ENCODE measurements around the gene BLM.
"Not testable (repeated sequence)": the region's sequence is repeated elsewhere in the genome, so short reads cannot be mapped to it uniquely, and the experiment has no call there.

Gene BLM

GRCh38 chr15:90740545-90740944, 23.4 kb downstream of the BLM start:
- not testable (repeated sequence) for DNase-seq

- no peak for DNase-seq
These were observed 24.9 kb downstream of the BLM start for GRCh38 chr15:90742087-90742486.

- DNase-seq = no peak
These were observed 26.3 kb downstream of the BLM start for GRCh38 chr15:90743407-90743806.

DNA sequence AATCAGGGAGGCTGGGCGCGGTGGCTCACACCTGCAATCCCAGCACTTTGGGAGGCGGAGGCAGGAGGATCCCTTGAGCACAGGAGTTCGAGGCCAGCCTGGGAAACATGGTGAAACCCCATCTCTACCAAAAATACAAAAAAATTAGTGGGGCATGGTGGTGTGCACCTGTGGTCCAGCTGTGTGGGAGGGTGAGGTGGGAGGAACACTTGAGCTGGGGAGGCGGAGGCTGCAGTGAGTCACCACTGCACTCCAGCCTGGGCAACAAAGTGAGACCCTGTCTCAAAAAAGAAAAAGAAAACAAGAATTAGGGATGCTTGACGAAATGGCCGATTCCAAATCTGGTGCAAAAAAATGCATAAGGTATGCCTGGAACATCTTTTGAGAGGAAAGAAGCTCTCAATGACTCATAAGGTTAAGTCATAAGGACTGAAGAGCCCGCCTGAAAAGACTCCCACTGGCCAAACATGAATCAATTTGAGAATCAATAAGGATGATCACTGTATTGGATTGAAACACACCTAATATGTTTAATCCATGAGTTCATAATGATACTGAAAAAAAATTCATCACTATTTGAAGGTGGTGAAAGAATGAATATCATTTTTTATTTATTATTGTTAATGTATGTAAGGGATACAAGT, 27.7 kb downstream of the BLM start:
- DNase-seq = no peak

DNA sequence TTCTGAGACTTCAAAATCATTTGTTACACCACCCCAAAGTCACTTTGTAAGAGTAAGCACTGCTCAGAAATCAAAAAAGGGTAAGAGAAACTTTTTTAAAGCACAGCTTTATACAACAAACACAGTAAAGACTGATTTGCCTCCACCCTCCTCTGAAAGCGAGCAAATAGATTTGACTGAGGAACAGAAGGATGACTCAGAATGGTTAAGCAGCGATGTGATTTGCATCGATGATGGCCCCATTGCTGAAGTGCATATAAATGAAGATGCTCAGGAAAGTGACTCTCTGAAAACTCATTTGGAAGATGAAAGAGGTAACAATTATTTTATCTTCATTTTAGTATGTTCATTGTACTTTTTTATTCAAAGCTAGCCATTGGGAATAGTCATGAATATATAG, 32.6 kb downstream of the BLM start:
- DNase-seq = no peak

GRCh38 chr15:90750186-90750585, 33.0 kb downstream of the BLM start:
- DNase-seq = no peak

DNA sequence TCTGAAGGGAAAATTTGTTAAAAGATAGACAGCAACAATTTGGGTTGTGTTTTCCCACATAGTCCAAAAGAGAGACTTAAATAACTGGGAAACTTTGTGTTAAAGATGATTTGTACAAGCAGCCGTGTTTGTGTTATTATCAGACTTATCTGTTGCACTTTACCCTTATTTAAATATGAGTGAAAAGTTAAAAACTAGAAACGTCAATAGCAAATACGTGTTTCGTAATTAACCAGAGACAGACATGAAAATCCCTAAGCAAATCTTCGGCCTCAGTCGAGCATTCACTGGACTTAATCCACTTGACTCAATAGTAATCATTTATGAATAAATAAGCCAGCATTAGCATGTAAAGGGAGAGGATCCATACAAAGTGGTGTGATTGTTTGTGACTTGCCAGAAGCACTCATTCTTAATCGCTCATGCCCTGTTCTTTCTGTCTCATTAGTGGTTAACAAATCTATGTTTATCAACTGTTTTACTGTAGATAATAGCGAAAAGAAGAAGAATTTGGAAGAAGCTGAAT, 34.2 kb downstream of the BLM start:
- no peak for DNase-seq

DNA sequence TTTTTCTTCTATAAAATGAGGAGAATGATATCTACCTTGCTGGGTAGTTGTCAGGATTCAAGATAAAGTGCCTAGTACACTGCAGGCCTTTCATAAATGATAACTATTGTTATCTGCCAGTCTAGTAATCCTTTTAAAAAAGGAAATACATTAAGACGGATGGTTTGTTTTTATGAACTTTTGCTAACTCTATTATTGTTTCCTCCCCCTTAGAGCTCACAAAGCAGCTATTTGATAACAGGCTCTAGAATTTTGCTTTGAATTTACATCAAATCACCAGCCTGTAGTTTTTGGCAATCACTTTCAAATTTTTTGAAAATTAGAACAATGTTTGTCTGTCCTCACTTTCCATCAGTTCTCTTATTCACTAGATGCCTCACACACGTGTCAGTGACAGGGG, 39.8 kb downstream of the BLM start:
- no peak for DNase-seq

DNA sequence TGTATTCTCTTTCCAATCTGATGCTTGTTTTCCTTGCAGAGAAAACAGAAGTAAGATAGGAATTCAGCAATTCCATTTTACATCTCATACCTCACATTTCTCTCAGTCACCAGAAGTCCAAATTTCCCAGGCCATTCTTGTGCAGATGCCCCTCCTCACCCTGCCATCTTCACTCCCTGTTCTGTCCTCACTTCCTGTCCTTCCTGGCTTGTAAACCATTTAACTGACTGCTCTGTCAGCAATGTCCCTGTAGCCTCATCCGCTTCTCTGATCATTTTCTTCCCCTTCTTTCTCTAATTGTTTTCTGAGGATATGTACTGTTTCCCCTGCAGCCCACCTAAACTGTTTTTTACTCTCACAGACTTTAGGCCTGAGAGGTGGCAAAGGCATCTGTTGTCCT, 40.3 kb downstream of the BLM start:
- no peak for DNase-seq

DNA sequence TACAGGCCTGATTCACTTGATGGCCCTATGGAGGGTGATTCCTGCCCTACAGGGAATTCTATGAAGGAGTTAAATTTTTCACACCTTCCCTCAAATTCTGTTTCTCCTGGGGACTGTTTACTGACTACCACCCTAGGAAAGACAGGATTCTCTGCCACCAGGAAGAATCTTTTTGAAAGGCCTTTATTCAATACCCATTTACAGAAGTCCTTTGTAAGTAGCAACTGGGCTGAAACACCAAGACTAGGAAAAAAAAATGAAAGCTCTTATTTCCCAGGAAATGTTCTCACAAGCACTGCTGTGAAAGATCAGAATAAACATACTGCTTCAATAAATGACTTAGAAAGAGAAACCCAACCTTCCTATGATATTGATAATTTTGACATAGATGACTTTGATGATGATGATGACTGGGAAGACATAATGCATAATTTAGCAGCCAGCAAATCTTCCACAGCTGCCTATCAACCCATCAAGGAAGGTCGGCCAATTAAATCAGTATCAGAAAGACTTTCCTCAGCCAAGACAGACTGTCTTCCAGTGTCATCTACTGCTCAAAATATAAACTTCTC, 43.6 kb downstream of the BLM start:
- no peak for DNase-seq

- no peak for DNase-seq
These were observed 44.5 kb downstream of the BLM start for GRCh38 chr15:90761629-90762028.

DNA sequence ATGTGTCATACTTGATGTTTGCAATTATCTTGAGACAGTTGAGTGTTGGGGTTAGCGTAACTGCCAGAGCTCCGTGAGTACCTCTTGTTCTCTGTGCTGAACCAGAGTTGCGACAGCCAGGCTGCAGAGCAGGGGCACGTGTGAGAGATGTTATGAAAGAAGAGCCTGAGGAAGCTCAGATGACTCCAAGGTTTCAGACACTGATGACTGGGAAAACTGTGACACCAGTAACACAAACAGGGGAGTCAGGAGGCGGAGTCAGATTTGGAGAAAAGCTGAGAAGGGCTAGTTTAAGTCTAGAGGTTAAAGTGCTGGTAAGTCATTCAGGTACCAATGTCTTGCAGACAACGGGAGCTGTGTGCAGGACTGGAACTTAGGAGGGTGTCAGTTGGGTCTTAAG, 45.0 kb downstream of the BLM start:
- no peak for DNase-seq

GRCh38 chr15:90763366-90764099, 46.4 kb downstream of the BLM start:
- DNase-seq = no peak

DNA sequence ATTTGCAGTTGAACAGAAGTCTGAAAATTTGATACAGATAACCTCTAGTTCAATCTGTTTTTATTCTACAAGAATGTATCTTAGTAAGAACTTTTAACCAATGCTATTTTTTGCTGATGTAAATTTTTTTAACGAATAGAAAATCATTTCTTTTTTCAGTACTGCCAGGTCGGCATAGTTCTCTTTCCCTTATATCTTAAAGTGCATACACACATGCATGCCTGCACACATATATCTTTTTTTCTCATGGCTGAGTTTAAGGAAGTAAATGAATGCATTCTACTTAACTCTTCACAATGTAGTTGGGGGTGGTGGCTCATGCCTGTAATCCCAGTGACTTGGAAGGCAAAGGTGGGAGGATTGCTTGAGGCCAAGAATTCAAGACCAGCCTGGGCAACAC, 48.4 kb downstream of the BLM start:
- DNase-seq = no peak

DNA sequence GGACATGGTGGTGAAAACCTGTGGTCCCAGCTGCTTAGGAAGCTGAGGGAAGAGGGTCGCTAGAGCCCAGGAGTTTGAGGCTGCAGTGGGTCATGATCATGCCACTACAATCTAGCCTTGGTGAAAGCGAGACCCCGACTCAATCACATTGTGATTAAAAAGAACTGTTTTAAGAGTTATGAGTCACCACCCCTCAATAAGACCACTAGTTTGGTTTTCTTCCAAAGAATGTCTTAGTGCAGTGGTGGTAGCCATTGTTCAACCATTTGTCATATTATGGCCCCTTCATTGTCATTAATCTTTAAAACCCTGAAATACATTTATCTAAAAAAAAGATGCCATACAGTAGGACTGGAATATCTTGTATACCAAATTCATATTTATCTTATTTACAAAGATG, 48.8 kb downstream of the BLM start:
- no peak for DNase-seq

GRCh38 chr15:90769375-90769774, 52.2 kb downstream of the BLM start:
- no peak for DNase-seq

GRCh38 chr15:90773485-90773884, 56.3 kb downstream of the BLM start:
- DNase-seq = no peak

DNA sequence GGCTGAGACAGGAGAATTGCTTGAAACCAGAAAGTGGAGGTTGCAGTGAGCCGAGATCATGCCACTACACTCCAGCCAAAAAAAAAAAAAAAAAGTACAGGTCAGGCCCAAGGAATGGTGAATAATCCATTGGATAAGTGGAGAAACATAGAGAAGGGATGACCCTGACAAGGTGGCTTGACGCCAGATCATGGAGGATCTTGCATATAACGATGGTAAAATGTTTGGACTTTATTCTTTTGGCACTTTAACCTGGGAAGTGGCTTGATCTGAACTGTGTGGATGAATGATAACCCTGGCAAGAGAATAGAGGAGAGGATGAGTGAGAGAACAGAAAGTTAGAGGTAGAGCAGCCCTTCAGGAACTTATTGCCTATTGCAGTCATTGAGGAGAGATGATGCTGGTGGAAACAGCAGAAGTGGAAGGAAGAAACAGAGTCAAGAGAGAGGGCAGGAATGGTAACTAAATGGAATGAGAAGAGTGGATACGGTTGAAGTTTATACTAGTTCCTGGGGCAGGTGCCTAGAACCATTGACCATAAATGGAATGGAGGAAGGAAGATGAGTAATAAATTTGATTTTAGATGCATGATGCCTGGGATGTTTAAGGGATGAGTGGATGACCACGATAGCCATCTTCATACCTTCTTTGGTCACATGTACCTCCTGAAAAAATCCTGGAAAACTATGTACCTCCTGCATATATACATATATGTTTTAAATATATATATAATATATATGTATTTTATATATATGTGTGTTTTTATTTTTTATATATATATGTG, 57.8 kb downstream of the BLM start:
- no peak for DNase-seq

DNA sequence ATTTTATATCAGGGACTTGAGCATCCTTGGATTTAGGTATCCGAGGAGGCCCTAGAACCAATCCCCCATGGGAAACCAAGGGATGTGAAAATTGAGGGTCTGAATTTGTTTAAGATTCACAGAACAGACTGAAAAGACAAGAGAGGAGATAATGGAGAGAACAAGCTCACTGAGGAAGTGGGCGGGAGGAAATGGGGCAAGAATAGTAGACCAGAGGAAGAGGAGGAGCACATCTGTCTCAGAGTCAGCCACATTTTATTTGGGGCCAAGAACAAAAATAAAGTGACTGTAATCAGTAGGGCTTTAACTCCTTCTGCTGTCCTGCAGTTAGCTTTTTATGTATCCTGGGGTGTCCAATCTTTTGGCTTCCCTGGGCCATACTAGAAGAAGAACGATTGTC, 63.8 kb downstream of the BLM start:
- DNase-seq = no peak

DNA sequence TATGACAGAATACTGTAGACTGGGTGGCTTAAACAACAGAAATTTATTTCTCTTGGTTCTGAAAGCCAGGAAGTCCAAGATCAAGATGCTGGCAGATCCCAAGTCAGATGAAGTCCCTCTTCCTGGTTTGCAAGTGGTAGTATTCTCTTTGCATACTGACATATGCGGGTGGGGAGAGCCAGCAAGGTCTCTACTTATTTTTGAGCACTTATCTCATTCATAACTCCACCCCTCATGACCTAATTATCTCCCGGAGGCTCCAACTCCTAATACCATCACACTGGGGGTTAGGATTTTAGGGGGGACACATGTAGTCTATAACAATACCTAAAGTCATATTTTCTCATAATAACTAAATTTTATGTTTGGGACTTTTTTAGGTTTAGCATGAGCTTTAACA, 65.3 kb downstream of the BLM start:
- DNase-seq = no peak

DNA sequence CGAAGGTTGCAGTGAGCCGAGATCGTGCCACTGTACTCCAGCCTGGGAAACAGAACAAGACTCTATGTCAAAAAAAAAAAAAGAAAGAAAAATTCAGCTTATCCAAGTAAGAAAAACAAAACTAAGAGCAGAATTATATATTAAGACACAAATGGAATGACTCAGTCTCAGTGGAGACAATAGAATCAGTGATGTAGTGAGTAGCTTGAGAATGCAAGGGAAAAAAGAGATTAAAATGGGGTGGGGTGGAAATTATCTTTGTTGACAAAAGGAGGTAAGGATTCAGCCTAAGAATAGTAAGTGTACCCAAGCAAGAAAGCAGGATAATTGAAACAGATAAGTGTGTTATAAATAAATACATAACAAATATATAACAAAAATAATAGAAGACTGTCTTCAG, 70.7 kb downstream of the BLM start:
- DNase-seq = no peak

- DNase-seq = no peak
These were observed 72.3 kb downstream of the BLM start for GRCh38 chr15:90789462-90789861.

GRCh38 chr15:90790057-90790456, 72.9 kb downstream of the BLM start:
- no peak for DNase-seq

- DNase-seq = no peak
These were observed 73.4 kb downstream of the BLM start for GRCh38 chr15:90790561-90790960.
